NCI-H1417 (cell line): ENCODE measurements around the gene WDFY4.
A peak's percentile ranks its signal among the peaks of the same experiment; 100 is the strongest.

Experiments
- DNase-seq, 3 experiments: peaks; one replicate each; lab custom pipeline; 2025; lab: John Stamatoyannopoulos, UW

WDFY4 gene

GRCh38 chr10:48710647-48711275 lies 26.1 kb downstream of the WDFY4 start:
- DNase-seq: no peak

DNA sequence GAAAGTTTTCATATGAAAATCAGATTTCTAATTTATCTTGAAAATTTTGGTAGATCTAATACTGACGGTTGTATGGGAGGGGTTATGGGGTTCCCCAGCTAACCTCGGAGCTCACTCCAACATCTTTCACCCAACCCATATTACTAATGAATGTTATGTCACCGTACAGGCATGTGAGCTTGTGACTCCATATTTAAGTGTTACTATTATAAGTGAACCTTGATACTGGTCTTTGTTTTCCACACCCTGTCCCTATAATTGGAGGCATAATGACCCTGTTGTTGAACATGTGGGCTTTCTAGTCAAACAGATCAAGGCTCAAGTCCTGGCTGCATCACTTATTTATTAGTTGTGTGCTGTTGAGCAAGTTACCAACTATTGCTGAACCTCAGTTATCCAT lies 27.2 kb downstream of the WDFY4 start:
- no peak for DNase-seq

- no peak for DNase-seq
Measured at GRCh38 chr10:48714088-48714487, 29.4 kb downstream of the WDFY4 start.

DNA sequence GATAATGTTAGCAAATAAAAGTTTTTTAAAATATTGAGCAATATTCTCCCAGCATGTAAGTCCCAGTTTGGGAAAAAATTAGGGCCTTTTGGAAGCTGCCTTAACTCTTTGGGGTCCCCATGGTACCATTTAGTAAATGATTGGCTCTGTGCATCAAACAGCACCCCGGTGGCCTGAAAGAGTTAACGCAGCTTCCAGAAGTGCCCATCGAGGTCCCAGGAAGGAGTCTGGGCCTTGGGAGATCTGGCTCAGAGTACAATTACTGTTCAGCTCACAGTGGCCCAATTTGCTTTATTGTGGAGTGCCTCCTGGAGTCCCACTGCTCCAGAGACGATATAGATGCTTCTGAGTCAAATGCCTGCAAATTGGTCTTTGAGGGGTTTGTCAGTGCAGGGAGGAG lies 31.7 kb downstream of the WDFY4 start:
- DNase-seq: no peak

- no peak for DNase-seq
Measured at GRCh38 chr10:48720611-48721010, 35.9 kb downstream of the WDFY4 start.

GRCh38 chr10:48722153-48723145 lies 37.8 kb downstream of the WDFY4 start:
- no peak for DNase-seq

DNA sequence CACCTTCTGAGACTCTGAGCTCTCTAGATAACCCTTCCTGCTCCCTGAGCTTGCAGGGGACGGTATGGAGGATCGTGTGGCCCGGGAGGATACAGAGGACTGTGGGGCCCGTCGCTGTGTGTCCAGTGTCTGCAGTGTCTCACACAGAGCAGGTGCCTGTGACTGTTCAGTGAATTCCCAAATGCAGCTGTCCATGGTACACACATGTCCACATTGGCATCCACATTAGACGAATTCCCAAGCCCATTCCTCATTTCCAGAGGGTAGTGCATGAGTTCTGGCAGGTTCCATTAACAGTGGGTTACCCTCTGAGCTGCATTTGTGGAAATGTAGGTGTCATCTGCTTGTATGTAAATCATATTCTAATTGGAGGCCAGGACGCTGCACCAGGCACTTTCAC lies 39.5 kb downstream of the WDFY4 start:
- no peak for DNase-seq

GRCh38 chr10:48725708-48726107 lies 41.0 kb downstream of the WDFY4 start:
- DNase-seq: no peak

DNA sequence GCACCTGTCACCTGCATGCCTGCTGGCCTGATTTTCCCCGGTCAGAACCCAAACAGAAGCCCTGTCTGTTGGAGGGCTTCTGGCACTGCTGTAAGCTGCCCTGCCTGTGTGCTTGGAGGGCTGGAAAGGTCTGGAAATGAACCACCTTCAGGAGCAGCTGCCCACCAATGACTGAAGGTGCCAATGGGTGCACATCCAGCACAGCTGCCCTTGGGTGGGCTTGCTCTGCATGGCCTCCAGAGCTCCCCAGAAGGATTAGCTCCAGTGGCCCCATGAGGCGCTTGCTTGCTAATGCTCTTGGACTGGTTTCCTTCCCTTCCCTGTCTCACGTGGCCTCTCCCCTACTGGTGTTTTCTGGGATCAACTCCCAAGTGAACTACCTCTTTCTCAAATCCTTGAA lies 43.2 kb downstream of the WDFY4 start:
- DNase-seq: no peak

DNA sequence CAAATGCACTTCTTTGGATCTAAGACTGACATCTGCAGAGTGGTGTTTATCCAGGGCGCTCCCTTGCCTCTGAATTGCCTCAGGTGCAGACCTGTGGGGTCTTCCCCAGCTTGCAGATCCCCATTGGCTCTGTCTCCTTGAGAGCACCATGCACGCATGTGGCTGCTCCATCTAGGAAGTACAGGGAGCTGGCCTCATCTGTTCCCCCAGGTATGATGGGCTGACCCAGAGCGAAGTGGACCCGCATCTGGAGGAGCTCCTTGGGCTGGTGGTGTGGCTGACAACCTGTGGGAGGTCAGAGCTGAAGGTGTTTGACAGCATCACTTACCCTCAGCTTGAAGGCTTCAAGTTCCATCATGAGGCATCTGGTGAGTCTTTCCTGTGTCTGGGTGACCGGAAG lies 44.5 kb downstream of the WDFY4 start:
- DNase-seq: no peak

DNA sequence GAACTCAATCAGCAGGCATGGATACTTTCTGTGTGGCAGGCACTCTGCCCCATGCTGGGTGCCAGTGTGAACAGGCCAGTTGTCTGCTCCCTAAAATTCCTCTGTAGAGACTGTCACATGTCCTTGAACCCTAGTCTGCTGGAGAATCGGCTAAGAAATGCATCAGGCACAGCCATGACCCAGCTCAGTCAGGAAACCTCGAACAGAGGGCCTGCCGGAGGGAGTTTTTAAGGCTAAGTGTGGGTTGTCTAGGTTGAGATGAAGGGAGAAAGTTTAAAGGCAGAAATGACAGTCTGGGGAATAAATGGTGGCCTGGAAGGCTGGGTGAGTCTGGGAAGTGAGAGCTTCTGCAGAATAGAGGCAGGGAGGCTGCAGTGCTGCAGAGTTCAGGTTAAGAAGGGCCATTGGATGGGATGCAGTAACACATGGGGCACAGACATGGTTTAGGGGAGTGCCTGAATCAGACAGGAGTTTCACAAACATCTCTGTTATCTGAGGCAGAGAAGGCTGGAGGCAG lies 45.3 kb downstream of the WDFY4 start:
- DNase-seq: no peak

DNA sequence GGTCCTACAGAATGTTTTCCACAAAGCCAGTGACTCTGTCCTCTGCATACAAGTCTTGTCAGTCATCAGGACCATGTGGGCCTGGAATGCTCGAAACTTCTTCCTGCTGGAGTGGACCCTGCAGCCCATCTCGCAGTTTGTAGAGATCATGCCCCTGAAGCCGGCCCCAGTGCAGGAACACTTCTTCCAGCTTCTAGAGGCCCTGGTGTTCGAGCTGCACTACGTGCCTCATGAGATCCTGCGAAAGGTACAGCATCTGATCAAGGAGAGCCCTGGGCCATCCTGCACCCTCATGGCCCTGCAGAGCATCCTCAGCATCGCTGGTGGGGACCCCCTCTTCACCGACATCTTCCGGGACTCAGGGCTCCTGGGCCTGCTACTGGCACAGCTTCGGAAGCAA lies 46.5 kb downstream of the WDFY4 start:
- no peak for DNase-seq

DNA sequence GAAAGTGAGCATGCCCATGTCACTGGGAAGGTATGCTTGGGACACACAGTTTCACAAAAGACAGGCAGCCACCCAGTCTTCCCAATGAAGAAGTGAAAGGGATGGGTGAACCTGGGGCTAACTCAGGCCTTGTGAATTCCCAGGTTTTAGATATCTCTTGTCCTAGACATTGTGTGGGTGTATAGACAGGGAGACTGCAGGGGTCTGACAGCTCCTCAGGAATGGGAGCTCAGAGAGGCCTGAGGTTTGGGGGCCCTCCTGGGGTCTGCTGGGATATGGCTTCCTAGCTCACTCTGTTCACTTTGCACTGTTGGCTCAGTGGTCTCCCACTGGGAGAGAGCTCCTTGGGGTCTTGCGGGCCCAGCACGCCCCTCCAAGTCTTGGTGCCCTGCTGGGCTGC lies 47.0 kb downstream of the WDFY4 start:
- no peak for DNase-seq

GRCh38 chr10:48733329-48733728 lies 48.7 kb downstream of the WDFY4 start:
- DNase-seq: no peak

- no peak for DNase-seq
Measured at GRCh38 chr10:48735836-48736390, 51.2 kb downstream of the WDFY4 start.

- DNase-seq: peak in 1 of 3 experiments; percentile 3
Measured at GRCh38 chr10:48736596-48736995, 51.9 kb downstream of the WDFY4 start.

DNA sequence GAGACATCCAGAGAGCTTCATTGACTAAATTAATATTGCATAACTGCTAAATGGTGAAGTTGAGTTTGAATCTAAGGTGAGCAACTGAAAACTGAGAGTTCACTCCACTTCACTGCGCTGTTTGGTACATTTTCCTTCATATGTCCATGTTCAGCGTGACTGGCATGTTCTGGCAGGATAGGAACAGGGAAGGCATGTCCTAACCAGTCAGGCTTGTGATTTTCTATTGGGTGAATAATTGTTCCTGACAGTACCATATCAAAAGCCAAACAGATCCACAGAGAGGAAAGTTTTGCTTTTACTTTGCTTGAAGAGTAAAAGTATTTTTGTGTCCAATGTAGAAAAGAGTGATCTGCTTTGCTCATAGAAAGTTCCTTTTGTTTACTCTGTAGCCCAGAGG lies 53.2 kb downstream of the WDFY4 start:
- no peak for DNase-seq

DNA sequence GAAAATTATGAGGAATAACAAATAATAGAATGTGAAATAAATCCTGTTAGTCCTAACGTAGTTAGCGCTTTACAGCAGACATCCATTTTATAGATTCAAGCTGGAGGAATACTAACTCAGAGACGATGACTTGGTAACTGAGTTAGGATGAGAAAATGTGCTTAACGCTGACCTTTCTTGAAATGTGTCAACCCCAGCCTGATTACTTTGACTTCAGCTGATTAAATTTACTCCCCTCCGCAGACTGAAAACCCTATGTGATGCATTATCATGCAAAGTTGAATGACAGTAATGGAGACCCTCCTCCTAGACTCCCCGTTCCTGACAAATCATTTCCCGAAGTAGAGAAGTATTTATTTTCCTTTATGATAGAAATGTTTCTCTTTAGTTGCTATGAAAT lies 54.5 kb downstream of the WDFY4 start:
- peak in 1 of 3 experiments; percentile 5 for DNase-seq

DNA sequence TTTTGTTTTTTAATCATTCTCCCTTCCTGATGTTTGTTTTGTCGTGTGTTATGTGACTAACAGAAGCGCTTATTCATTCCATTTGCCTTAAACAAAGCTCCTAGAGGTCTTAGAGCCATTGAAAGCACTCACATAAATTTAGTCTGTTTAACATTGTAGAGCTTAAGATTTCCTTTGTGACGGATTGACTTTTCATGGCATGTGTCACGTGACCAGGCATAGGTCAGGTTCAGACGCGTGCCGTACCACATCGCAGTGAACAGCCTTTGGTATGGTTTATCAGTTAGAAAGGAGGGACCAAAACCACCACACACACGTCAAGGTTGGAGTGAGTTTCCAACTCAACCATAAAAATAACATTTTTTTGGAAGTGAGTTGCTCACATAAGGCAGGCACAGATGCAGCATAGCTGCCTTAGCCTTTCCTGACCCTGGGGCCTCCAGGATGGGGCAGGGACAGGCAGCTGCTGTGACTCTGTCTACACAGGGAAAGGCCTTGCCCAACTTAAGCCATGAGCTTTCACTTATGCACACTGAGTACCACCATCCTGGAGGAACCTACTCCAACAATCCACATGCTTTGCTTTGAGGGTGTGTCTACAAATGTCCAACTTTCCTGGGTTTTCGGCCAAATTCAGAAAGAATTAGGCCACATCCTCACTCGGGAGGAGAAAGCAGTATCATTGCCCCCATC lies 55.5 kb downstream of the WDFY4 start:
- peak in 1 of 3 experiments; percentile 6 for DNase-seq

- no peak for DNase-seq
Measured at GRCh38 chr10:48740988-48741387, 56.3 kb downstream of the WDFY4 start.

- no peak for DNase-seq
Measured at GRCh38 chr10:48742891-48743860, 58.5 kb downstream of the WDFY4 start.
